AG20443 (cell line): Measurements from ENCODE around the gene TMEM255A.

ENCODE experiments used
- DNase-seq: peaks from one replicate; pipeline ENCODE4 v3.0.0; 2012; ENCODE audit warnings: low spot score, mixed read lengths

TMEM255A gene

GRCh38 chrX:120308558-120308957 lies 2.7 kb downstream of the TMEM255A start:
- no peak for DNase-seq

- DNase-seq, result no peak
These were observed 4.6 kb downstream of the TMEM255A start for GRCh38 chrX:120306630-120307029.

GRCh38 chrX:120305531-120306141 lies 5.6 kb downstream of the TMEM255A start:
- no peak for DNase-seq

GRCh38 chrX:120304256-120304655 lies 7.0 kb downstream of the TMEM255A start:
- no peak for DNase-seq

- DNase-seq, result no peak
These were observed 8.8 kb downstream of the TMEM255A start for GRCh38 chrX:120302434-120302833.

GRCh38 chrX:120301960-120302359 lies 9.3 kb downstream of the TMEM255A start:
- DNase-seq, result no peak

- no peak for DNase-seq
These were observed 9.8 kb downstream of the TMEM255A start for GRCh38 chrX:120301497-120301896.

GRCh38 chrX:120299928-120300327 lies 11.3 kb downstream of the TMEM255A start:
- DNase-seq, result no peak

GRCh38 chrX:120297923-120298322 lies 13.3 kb downstream of the TMEM255A start:
- DNase-seq, result no peak

GRCh38 chrX:120294651-120295050 lies 16.6 kb downstream of the TMEM255A start:
- DNase-seq, result no peak

- DNase-seq, result no peak
These were observed 18.2 kb downstream of the TMEM255A start for GRCh38 chrX:120293015-120293414.

- DNase-seq, result no peak
These were observed 20.1 kb downstream of the TMEM255A start for GRCh38 chrX:120291211-120291610.

GRCh38 chrX:120290107-120290506 lies 21.2 kb downstream of the TMEM255A start:
- DNase-seq, result no peak

- DNase-seq, result no peak
These were observed 23.6 kb downstream of the TMEM255A start for GRCh38 chrX:120287513-120288112.

- no peak for DNase-seq
These were observed 24.3 kb downstream of the TMEM255A start for GRCh38 chrX:120286733-120287512.

- DNase-seq, result no peak
These were observed 28.6 kb downstream of the TMEM255A start for GRCh38 chrX:120282697-120283096.

GRCh38 chrX:120281761-120282160 lies 29.5 kb downstream of the TMEM255A start:
- DNase-seq, result no peak

GRCh38 chrX:120281021-120281624 lies 30.1 kb downstream of the TMEM255A start:
- no peak for DNase-seq

- no peak for DNase-seq
These were observed 36.3 kb downstream of the TMEM255A start for GRCh38 chrX:120274958-120275357.

GRCh38 chrX:120274145-120274544 lies 37.1 kb downstream of the TMEM255A start:
- DNase-seq, result no peak

- no peak for DNase-seq
These were observed 40.0 kb downstream of the TMEM255A start for GRCh38 chrX:120271218-120271617.

- DNase-seq, result no peak
These were observed 40.7 kb downstream of the TMEM255A start for GRCh38 chrX:120270567-120270966.
